GM18867 (cell line): Measurements from ENCODE around the gene CACNA2D3.
A peak's percentile ranks its signal among the peaks of the same experiment; 100 is the strongest.

ENCODE experiments used
- ATAC-seq: cut with Tn5 transposase; IDR thresholded peaks from one replicate; pipeline ENCODE4 v1.9.1; 2021; ENCODE audit warnings: mild to moderate bottlenecking, moderate library complexity; ENCODE audit not compliant: unreplicated experiment

Gene CACNA2D3

DNA sequence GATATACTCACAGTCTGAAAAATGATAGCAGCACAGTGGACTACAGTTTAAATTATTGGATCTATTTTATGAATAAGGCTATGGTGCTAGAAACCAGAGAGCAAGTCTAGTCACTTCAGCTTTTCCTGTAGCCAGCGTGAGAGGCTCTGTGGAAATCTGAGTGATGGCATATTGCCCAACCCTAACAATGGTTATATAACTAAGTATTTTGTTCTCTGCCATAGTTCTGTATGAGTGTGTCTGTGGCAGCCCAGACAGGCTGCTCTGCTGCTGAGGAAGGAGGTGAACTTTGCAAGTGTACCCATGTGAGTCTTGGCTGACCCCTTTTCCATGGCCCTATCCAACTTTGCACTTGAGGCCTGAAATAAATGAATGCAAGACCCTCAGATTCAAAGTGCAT is 699.9 kb downstream of the CACNA2D3 start:
- ATAC-seq, result no peak

DNA sequence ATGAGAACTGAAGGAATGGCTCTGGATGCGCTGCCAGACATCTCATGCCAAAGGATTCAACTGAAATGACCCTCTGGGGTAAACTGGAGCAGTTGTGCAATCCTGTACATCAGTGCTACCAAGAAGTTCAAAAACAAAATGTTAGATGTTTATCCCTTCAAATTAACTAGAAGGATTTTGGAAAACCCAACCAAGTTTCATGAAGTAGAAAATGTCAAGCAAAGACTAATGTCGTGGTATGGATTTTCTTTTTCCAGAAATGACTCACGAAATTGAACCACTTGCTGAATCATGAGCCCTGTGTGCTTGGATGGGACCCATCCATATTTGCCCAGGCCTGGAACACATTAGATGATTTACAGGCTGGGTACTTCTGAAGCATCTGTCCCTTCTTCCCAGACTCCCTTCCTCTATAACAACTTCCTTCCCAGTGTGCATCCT is 703.9 kb downstream of the CACNA2D3 start:
- no peak for ATAC-seq

DNA sequence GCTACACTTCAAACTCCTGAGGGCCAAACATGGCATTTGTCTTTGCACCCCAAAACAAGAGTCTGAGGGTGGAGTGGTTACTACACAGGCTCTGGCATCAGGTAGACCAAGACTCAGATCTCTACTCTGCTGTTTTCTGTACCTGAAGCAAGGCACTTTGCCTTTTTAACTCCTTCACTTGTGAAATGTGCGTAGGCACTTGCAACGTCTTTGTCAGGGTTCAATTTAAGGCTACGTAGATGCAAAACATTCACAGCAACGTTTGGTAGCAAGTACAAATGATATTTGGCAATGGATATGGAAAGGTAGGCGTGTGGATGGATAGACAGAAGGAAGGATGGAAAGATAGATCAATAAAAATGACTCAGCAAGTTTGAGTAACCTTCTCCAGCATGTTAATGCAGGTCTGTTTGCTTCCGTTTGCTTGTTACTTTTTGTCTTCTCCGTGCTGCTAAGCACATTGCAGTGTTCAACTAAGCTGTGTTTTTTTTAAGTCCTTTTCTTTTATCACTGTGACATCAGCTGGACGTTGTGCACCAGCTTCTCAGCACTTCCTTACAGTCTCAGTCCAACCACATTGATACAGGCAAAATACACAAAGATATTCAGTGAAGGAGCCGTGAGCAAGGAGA is 704.8 kb downstream of the CACNA2D3 start:
- ATAC-seq, result no peak

DNA sequence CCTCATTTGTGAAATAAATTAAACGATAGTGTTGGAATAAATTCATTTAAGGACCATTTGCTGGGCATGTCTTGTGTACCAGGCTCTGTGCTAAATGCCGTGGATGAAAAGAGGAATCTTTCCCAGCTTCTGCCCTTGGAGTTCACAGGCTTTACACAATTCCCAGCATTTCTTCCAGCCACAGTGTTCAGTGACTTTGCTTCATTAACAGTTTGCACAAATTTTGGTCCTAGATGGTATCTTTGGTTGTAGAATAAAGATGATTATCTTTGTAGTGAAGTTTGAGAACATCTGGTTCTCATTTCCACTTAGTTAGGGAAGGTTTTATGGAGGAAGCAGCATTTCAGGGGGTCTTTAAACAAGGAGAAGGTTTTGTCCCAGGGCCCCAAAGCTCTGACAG is 705.4 kb downstream of the CACNA2D3 start:
- no peak for ATAC-seq

DNA sequence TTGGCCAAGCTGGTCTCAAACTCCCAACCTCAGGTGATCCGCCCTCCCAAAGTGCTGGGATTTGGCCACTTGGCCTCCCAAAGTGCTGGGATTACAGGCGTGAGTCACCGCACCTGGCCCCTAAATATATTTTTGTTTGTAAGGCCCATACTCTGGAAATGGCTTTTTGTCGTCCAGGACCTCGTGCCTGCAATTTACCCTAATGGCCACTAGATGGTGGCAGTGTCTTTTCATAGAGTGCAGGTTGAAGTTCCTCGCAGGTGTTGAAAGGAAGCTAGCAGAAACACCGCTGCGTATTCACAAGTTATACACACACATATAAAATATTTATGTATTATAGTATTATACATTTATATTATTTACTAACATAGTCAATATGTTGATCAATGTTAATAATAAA is 708.3 kb downstream of the CACNA2D3 start:
- ATAC-seq, result no peak

DNA sequence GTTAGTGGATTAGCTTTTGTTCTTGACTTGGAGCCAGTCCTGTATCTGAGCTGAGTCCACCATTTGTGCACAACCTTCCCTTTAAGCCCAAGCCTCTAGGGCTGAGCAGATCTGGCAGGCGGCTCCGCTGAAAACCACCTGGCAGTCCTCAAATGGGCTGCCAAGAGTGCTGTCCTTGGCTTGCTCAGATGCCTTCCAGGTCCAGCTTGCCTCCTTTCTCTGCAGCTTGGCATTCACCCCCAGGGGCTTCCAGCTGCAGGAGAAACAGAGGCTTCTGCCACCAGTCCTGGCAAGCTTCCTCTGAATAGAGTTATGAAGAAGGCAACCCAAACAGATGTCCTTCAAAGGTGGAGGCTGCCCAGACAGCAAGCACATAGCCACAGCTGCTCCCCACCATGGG is 708.8 kb downstream of the CACNA2D3 start:
- no peak for ATAC-seq

DNA sequence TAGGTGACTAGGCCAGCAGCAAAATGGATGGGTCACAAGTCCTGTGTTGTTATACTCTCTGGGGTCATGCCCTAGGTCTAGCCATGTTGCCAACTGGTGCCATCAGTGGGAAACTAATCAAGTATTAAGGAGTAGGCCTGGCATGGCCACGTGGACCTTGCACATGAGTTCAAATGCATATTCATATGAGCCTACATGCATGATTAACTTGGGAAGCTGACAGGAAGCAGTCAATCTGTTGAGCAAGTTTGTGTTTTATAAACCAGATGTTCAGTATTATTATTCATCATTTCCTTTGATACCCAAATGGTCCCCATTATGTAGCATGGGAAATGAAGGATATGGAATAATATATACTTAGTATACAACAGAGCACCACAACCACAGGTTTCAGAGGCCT is 710.5 kb downstream of the CACNA2D3 start:
- no peak for ATAC-seq

DNA sequence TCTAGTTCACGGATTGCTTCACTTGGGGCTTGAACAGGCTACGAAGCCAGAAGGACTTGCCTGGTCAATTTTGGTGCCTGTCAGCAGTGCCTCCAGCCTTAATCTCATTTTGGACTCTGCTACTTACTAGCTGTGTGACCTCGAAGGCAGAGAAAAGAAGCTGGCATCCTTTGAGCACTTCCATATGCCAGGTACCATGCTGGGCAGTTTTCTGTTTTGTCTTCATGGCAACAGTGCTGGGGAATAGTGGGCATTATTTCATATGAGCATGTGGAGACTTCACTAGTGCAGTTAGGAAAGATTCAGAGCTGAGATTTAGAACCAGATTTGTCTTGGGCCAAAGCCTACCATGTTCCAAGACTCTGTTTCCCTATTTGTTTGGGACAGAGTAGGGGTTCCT is 713.3 kb downstream of the CACNA2D3 start:
- no peak for ATAC-seq

DNA sequence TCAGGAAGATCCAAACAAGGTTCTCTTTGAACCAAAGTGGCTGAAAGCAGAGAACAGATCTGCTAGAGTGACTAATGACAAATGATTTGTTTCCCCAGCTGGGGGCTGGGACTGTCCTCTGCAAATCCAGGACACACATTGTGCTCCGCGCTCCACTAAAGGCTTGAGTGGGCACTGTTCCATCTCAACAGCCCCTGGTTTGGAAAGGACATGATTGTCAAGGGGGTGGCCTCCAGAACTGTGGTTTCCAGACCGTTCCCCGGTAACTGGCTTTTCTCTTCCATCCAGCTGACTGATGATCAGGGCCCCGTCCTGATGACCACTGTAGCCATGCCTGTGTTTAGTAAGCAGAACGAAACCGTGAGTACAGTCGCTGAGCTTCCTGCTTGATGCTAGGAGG is 714.5 kb downstream of the CACNA2D3 start:
- no peak for ATAC-seq

DNA sequence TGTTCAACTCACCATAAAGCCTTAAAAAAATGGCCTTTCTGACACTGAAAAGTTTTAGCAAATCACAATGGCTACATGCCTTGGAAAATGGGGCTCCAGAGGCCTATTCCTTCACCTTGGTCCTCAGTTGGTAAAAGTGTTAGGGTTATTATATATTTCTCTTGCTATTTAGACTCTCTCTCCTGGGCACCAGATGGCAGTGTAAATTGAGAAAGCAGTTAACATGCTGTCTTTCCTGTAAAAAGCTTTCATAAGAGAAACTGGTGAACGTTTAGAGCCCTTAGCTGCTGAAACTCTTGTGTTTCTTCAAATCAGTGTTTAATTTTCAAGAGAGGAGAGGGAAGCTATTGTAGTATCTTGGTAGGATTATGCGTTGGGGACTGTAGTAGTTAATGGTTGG is 715.6 kb downstream of the CACNA2D3 start:
- ATAC-seq, result no peak

DNA sequence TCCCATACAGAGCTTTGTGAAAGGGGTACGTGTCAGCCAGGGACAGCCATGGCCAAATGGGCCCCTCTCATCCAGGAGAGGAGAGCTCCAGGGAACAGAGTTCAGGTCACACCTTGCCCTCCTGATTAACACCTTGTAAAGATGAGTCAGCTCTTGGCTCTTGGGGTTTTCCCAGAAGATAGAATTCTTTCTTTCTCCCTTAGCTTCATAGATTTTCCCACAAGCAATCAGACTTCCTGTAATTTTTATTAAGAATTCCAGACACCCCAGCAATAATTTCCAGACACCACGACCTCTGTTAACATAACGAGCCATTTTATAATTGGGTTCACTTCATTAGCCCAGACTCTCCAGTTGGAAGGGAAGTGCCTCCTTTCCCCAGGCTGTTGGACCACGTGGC is 719.1 kb downstream of the CACNA2D3 start:
- no peak for ATAC-seq

DNA sequence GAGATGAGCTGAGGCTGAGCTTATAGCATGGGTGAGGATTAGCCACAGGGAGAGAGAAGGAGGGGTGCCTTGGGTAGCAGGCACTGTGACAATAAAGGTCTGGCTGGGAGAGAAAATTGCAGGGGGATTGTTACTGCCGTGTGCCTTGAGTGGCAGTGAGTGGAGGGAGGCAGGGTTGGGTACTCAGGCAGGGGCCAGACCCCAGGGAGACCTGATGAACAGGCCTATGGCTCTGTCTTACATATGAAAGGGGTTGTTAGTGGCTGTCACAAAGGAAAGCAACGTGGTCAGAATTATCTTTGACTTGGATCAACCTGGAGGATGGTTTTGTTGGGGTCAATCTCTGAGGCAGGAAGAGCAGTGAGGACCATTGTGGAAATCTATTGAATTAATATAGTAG is 721.0 kb downstream of the CACNA2D3 start:
- no peak for ATAC-seq

DNA sequence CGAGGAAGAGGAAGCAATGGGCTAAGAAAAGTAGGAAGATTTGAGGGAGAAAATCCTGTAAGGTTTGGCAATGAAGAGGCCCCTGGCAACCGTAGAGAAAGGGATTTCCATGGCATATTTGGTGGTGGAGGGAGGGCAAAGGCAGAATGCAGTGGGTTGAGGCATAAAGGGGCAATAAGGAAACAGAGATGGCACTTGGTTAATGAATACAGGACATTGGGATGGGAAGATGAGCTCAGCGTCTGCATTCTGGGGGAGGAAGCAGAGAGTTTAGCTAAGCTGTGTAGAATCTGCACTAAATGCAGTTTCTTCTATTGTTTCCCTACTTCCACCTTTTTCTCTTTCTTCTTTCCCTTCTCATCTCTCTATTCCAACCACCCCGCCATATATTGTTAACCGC is 721.9 kb downstream of the CACNA2D3 start:
- no peak for ATAC-seq

DNA sequence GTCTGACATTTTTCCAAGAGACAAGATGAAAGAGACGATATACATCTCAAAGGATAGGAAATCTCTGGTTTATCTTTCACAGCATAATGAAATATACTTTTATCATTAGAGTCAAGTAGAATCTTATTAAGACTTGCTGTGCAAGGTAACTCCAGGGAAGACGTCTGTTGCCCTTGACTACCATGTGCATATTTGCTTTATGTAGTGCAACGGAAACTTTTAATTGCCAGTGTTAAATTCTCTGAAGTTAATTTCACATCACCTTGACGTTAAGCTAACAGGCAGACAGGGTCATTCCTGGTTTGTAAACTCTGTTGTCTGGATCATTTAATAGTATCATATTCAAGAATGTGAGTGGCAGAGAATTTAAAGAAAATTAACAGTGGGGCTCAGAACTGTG is 722.7 kb downstream of the CACNA2D3 start:
- no peak for ATAC-seq

DNA sequence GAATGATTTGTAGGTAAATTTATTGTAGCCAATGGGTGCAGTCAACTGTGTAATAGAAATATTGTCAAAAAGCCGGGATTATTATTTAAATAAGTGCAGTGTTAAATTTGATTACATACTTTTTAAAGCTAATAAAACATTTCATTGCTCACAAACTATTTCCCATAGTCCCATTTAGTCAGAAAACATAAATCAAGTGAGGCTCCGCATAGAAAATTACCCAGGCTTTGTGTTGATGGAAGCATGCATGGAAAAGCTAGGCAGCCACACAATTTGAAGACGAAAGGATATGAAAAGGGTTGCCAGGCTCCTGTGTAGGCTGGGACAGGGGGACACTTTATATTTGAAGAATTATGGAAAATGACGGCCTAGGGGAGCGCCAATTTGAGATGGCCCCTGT is 723.2 kb downstream of the CACNA2D3 start:
- no peak for ATAC-seq

DNA sequence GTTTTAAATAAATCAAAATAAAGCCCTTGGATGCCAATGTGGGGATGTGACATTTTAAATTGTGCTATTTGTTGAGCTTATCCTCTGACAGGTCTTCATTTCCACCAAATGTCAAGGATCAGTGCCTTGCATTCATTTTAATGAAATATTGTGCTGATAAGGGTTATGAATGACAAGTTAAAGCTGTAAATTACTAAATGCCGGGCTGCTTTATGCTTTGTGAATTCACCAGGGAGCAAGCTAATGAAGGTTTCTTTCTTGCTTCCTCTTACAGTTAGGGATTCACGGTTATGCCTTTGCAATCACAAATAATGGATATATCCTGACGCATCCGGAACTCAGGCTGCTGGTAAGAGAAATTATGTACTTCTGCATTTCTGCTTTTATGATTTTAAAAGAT is 723.8 kb downstream of the CACNA2D3 start:
- ATAC-seq, result no peak

DNA sequence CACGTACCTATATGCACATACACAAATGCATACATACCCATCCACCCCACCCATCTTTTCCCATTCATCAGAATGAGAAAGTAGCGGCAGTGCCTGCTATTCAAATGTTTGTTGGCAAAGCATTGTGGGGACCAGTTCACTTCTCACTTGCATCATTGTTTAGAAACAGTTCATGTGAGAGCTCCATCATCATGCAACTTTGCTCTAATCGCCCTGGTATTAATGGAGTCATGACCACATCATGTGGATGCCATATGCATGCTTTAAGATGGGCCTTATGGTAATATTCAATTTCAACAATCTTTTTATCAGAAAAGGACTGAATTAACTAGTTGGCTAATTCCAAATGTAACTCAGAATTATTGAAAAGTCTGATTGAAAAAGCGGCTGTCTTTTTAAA is 725.0 kb downstream of the CACNA2D3 start:
- ATAC-seq, result no peak

DNA sequence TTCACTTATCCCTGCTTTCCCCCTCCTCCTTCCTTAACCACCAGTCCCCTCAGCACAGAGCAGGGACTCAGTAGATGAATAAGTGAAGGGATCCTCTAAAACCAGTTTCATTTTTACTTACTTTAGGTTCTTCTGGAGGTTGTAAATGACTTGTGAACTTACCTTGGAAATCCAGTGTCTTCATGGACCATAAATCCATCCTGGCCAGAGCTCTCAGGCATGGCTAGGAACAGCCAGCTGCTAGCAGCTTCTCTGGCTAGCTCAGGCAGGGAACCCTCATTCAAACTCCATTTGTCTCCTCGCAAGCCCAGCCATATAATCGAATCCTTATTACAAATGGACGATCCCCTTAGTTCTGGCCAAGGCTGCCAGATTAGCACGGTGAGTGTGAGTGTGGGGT is 727.0 kb downstream of the CACNA2D3 start:
- ATAC-seq, result no peak

DNA sequence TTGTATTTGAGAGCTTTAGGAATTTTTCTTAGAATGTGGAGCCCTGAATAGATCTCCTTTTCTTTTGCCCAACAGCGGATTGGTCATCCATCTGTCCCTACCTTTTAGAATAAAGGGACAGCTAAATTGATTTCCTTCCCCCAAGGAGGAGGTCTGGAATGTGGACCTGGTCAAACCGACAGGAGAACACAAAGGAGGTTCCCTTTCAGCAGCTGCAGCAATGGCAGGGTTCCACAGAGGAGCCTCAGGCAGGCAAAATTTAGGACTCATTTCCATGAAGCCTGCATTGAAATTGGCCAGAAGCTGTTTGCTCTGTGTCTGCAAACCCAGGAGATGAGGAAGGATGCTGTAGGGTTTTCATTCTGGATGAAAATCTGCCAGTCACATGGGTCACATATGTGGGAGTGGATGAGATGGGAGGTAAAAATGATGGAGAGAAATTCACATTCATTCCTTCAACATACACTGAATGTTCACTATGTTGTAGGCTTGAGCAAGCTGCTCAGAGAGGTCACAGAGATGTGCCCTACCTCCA is 728.2 kb downstream of the CACNA2D3 start:
- no peak for ATAC-seq

DNA sequence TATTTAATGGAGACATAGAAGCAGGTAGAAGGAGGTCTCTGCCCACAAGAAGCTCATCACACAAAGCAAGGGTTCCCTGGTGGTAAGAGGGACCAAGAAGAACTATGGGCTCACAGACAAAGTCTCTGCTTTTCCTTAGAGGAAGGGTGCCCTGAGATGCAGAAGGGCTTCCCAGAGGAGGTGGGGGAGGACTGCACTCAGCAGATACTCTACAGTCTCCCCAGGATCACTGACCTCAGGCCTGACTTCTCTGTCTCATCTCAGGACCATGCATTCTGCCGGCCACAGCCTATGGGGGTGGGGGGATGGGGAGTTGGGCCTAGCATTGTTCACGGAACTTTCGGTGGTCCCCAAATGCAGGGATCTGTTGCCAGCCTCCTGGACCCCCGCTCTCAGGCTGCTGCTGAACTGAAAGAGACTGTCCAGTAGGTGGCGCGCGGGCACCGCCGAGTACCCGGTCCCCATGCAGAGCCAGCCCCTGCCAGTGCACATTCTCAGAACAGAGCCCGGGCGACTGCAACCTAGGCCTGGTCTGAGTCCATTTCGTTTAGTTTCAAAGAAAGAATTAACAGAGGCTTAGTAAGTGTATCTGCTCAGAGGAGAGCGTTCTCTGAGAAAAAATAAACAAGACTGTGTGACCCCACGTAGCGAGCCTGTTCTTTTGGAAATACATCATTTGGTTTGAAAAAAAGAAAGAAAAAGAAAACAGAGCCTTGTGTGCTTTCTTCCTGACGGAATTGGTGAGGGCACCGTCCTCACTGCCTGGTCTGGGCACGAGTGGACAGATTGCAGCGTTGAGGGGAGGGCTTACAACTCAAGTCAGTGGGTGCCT is 731.4 kb downstream of the CACNA2D3 start:
- peak; percentile 89 for ATAC-seq

DNA sequence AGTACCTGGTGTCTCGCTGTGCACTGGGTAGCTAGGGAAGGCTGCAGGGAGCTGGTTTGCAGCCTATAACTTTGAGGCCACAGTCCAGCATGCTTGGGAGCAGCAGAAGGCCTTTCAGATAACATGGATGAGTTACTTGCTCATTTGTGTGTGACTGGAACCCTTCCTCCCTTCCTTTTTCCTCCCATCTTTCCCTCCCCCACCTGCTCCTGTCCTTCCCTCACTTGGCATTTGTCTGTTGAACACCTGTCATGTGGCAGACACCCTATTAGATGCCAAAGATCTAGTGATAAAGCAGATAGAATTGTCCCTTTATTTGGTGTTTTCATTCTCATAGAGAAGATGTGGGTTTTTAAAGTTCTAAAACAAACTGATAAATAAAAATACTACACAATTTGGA is 733.9 kb downstream of the CACNA2D3 start:
- ATAC-seq, result no peak

DNA sequence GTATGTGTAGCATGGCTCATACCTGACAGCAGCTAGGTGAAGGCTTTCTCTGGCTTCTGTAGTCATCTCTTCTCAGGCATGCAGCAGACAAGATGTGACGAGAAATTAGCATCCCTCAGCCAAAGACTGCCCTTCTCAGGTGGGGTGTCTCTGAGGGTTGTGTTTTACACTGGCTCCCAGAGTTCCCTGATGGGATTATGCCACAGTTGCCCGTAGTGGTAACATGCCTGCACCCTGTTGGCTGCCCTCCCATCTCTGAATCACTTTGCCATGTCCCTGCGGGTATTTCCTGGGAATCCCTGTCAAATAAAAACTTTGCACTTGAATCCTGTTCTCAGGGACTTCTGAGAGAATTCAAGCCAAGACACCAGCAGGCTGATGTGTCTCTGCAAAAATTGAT is 735.0 kb downstream of the CACNA2D3 start:
- ATAC-seq, result no peak
